IPS DF 4.7 (cell line): ENCODE measurements around the gene TSPAN5.

ENCODE experiments used
- DNase-seq: peaks from one replicate; pipeline ENCODE4 v3.0.0-alpha.2; 2013; ENCODE audit warnings: low spot score; ENCODE audit errors: extremely low read depth

The TSPAN5 gene

GRCh38 chr4:98646422-98646821, 12.0 kb downstream of the TSPAN5 start:
- no peak for DNase-seq

- DNase-seq = no peak
Observed at GRCh38 chr4:98645527-98645926, 12.9 kb downstream of the TSPAN5 start.

GRCh38 chr4:98643755-98644154, 14.7 kb downstream of the TSPAN5 start:
- no peak for DNase-seq

GRCh38 chr4:98642991-98643426, 15.4 kb downstream of the TSPAN5 start:
- no peak for DNase-seq

GRCh38 chr4:98641906-98642668, 16.3 kb downstream of the TSPAN5 start:
- DNase-seq = no peak

GRCh38 chr4:98641376-98641775, 17.0 kb downstream of the TSPAN5 start:
- DNase-seq = no peak

GRCh38 chr4:98639523-98639922, 18.9 kb downstream of the TSPAN5 start:
- DNase-seq = no peak

GRCh38 chr4:98639108-98639507, 19.3 kb downstream of the TSPAN5 start:
- DNase-seq = no peak

GRCh38 chr4:98638661-98639060, 19.8 kb downstream of the TSPAN5 start:
- no peak for DNase-seq

GRCh38 chr4:98634061-98634460, 24.4 kb downstream of the TSPAN5 start:
- DNase-seq = no peak

GRCh38 chr4:98633159-98633558, 25.3 kb downstream of the TSPAN5 start:
- no peak for DNase-seq

GRCh38 chr4:98632258-98632657, 26.2 kb downstream of the TSPAN5 start:
- DNase-seq = no peak

GRCh38 chr4:98631506-98631905, 26.9 kb downstream of the TSPAN5 start:
- no peak for DNase-seq

GRCh38 chr4:98630737-98631454, 27.5 kb downstream of the TSPAN5 start:
- DNase-seq = no peak

GRCh38 chr4:98627531-98628257, 30.7 kb downstream of the TSPAN5 start:
- DNase-seq = no peak

- no peak for DNase-seq
Observed at GRCh38 chr4:98626350-98626749, 32.1 kb downstream of the TSPAN5 start.

- no peak for DNase-seq
Observed at GRCh38 chr4:98625920-98626319, 32.5 kb downstream of the TSPAN5 start.

GRCh38 chr4:98625399-98625798, 33.0 kb downstream of the TSPAN5 start:
- DNase-seq = no peak

GRCh38 chr4:98624642-98625041, 33.8 kb downstream of the TSPAN5 start:
- DNase-seq = no peak

GRCh38 chr4:98624144-98624543, 34.3 kb downstream of the TSPAN5 start:
- no peak for DNase-seq

- DNase-seq = no peak
Observed at GRCh38 chr4:98623126-98623802, 35.1 kb downstream of the TSPAN5 start.
